Esophagus muscularis mucosa (tissue), 4 donors: ENCODE data around the gene COL26A1. TPM values are rescaled to one million over a fixed set of nuclear protein-coding genes. Genes with fewer than 3 reads are reported as not detected.
A peak's percentile ranks its signal among the peaks of the same experiment; 100 is the strongest.

Experiments used
- DNase-seq: peaks from one replicate; pipeline ENCODE4 v3.0.0-alpha.2; 2017; ENCODE audit errors: extremely low spot score
- H3K27ac ChIP-seq, 4 donors: fragments of 200-600 bp; sonication (generic); replicated peaks in 1 of 4; 1 replicate in 3 of 4; 2 replicates in 1 of 4; pipeline ENCODE4 v1.5.1; 2016 to 2019; ENCODE audit warnings: mild to moderate bottlenecking in 1 of 4
- H3K27me3 ChIP-seq, 4 donors: fragments of 200-600 bp; sonication (generic); one replicate each; pipeline versions ENCODE4 v1.5.1 to v1.6.0; 2016 to 2019
- H3K36me3 ChIP-seq, 4 donors: fragments of 200-600 bp; sonication (generic); one replicate each; pipeline ENCODE4 v1.5.1; 2016 to 2019
- H3K4me1 ChIP-seq, 4 donors: fragments of 200-600 bp; sonication (generic); one replicate each; pipeline ENCODE4 v1.5.1; 2016 to 2019
- H3K4me3 ChIP-seq, 4 donors: fragments of 200-600 bp; sonication (generic); 1 replicate in 2 of 4; 2 replicates in 2 of 4; pipeline ENCODE4 v1.5.1; 2016 to 2019; ENCODE audit warnings: mild to moderate bottlenecking in 4 of 4, moderate library complexity in 1 of 4
- H3K9me3 ChIP-seq, 4 donors: fragments of 200-600 bp; sonication (generic); 1 replicate in 3 of 4; 2 replicates in 1 of 4; pipeline ENCODE4 v1.5.1; 2016 to 2019
- EP300 ChIP-seq: sonication (generic); formaldehyde crosslinking; IDR thresholded peaks from one replicate; pipeline ENCODE4 v1.6.1; 2017; ENCODE audit warnings: antibody characterized with exemption
- POLR2A ChIP-seq: fragments of 450-650 bp; IDR thresholded peaks from one replicate; pipeline ENCODE4 v1.6.1; 2017; ENCODE audit warnings: antibody characterized with exemption, moderate library complexity, mild to moderate bottlenecking, low read depth
- POLR2AphosphoS5 ChIP-seq, 2 donors: sonication (generic); formaldehyde crosslinking; IDR thresholded peaks; one replicate each; pipeline ENCODE4 v1.6.1; 2017; ENCODE audit warnings: antibody characterized with exemption in 2 of 2
- WGBS: methylation state at CpG from one replicate; pipeline ENCODE4 v1.1.5; 2018; 5-methylcytosine and 5-hydroxymethylcytosine counted together
- intact Hi-C: fragments of 100-400 bp; cut with DNase I; formaldehyde crosslinking; loops from one replicate; pipeline ENCODE4 v1.15.1; 2023
- total RNA-seq, 4 donors: library from RNA; depleted of rRNA; stranded (reverse); fragments of >200 nt; gene quantifications; one replicate each; pipeline versions ENCODE4 v1.1.0 to v1.2.1, GENCODE V29; 2016
- TF ChIP-seq, protein P1 (sequence below), 3 experiments: fragments of 200-600 bp in 2 of 3; fragments of 450-650 bp in 1 of 3; sonication (generic) in 2 of 3; IDR thresholded peaks; one replicate each; pipeline ENCODE4 v1.5.1; 2017 to 2019; ENCODE audit warnings: antibody characterized with exemption in 3 of 3, mild to moderate bottlenecking in 2 of 3, moderate library complexity in 1 of 3

The COL26A1 gene
- total RNA-seq, 4 donors from 2014 or later, result not detected

DNA sequence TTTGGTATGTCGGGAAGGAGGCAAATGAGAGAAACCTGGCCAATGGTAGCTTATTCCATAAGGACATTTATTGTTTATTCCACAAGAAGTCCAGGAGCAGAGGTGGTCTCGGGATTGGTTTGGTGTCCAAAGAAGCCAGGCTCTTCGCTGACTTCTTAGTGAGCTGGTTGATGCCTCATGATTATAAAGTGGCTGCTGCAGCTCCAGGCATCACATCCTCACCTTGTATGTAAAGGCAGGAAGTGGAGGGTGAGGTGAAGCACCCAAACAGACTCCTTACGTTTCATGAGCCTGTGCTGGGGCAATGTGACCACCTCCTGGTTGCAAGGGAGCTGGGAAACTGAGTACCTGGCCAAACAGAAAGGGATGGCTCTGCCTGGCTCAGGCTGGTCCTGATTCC is 174.0 kb downstream of the COL26A1 start:
- TF ChIP-seq EP300, result no peak
- TF ChIP-seq, protein P1, sequence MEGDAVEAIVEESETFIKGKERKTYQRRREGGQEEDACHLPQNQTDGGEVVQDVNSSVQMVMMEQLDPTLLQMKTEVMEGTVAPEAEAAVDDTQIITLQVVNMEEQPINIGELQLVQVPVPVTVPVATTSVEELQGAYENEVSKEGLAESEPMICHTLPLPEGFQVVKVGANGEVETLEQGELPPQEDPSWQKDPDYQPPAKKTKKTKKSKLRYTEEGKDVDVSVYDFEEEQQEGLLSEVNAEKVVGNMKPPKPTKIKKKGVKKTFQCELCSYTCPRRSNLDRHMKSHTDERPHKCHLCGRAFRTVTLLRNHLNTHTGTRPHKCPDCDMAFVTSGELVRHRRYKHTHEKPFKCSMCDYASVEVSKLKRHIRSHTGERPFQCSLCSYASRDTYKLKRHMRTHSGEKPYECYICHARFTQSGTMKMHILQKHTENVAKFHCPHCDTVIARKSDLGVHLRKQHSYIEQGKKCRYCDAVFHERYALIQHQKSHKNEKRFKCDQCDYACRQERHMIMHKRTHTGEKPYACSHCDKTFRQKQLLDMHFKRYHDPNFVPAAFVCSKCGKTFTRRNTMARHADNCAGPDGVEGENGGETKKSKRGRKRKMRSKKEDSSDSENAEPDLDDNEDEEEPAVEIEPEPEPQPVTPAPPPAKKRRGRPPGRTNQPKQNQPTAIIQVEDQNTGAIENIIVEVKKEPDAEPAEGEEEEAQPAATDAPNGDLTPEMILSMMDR (IDR thresholded peaks at IDR 0.05), result no peak
- H3K9me3 ChIP-seq, result no peaks in the 10 kb centered on the region
- DNase-seq, result no peak
- 87% methylated on average over 4 of the region's 4 CpGs for WGBS
- no peaks in the 10 kb centered on the region for H3K36me3 ChIP-seq
- H3K4me3 ChIP-seq, result no peak overlapping the region
- H3K27me3 ChIP-seq, result peaks cover 0 to 19% (median 0%) of the 10 kb centered on the region in 4 donors
- H3K4me1 ChIP-seq, result peaks cover 0 to 8% (median 4%) of the 10 kb centered on the region in 4 donors
- no peak overlapping the region for H3K27ac ChIP-seq
- intact Hi-C loops, result loop anchor here (10.0 kb wide), 1 partner anchor 172 kb away; the partner anchor contains the start of gene COL26A1

- Histone ChIP-seq H3K4me3 (no peak overlapping the region), H3K4me1 (peaks cover 0 to 8% (median 4%) of the 10 kb centered on the region in 4 donors), H3K27ac (no peak overlapping the region), H3K27me3 (peaks cover 0 to 23% (median 0%) of the 10 kb centered on the region in 4 donors), H3K9me3 (no peaks in the 10 kb centered on the region), H3K36me3 (no peaks in the 10 kb centered on the region)
- 69% methylated on average over 6 of the region's 8 CpGs for WGBS
- no peak for DNase-seq
- intact Hi-C loops, result loop anchor here (10.0 kb wide), 1 partner anchor 172 kb away; the partner anchor contains the start of gene COL26A1
- no peak for TF ChIP-seq POLR2A
- no peak for TF ChIP-seq EP300
- no peak for TF ChIP-seq POLR2AphosphoS5 (IDR thresholded peaks at IDR 0.05)
- TF ChIP-seq, protein P1 (IDR thresholded peaks at IDR 0.05), result no peak
Measured at GRCh38 chr7:101537205-101537604, 174.5 kb downstream of the COL26A1 start.

GRCh38 chr7:101537935-101538595 is 175.4 kb downstream of the COL26A1 start:
- H3K27me3 ChIP-seq, result peaks cover 0 to 31% (median 0%) of the 10 kb centered on the region in 4 donors
- no peak overlapping the region for H3K4me3 ChIP-seq
- no peak for TF ChIP-seq POLR2AphosphoS5 (IDR thresholded peaks at IDR 0.05)
- no peak for TF ChIP-seq POLR2A
- TF ChIP-seq, protein P1 (IDR thresholded peaks at IDR 0.05), result no peak
- no peak for TF ChIP-seq EP300
- H3K36me3 ChIP-seq, result no peaks in the 10 kb centered on the region
- peaks cover 0 to 8% (median 7%) of the 10 kb centered on the region in 4 donors for H3K4me1 ChIP-seq
- no peak for DNase-seq
- no peak overlapping the region for H3K27ac ChIP-seq
- intact Hi-C loops, result loop anchor here (10.0 kb wide), 1 partner anchor 173 kb away; the partner anchor contains the start of gene COL26A1
- 86% methylated on average over 12 of the region's 17 CpGs for WGBS
- H3K9me3 ChIP-seq, result no peaks in the 10 kb centered on the region

- H3K36me3 ChIP-seq, result no peaks in the 10 kb centered on the region
- intact Hi-C loops, result loop anchor here (10.0 kb wide), 1 partner anchor 174 kb away; the partner anchor contains the start of gene COL26A1
- WGBS, result 46% methylated on average over 4 of the region's 15 CpGs
Measured at GRCh38 chr7:101538596-101539459, 176.2 kb downstream of the COL26A1 start.

More at GRCh38 chr7:101538596-101539459, 176.2 kb downstream of the COL26A1 start:
- TF ChIP-seq, protein P1 (IDR thresholded peaks at IDR 0.05), result peak; percentile 60 to 83 (median 70)
- no peak for TF ChIP-seq POLR2AphosphoS5 (IDR thresholded peaks at IDR 0.05)
- H3K4me3 ChIP-seq, result no peak overlapping the region
- H3K27me3 ChIP-seq, result peaks cover 0 to 29% (median 0%) of the 10 kb centered on the region in 4 donors
- peaks cover 0 to 8% (median 7%) of the 10 kb centered on the region in 4 donors for H3K4me1 ChIP-seq
- no peak for DNase-seq
- no peaks in the 10 kb centered on the region for H3K9me3 ChIP-seq
- H3K27ac ChIP-seq, result peak overlapping the region in 1 of 4 donors; percentile 20
